ENCODE data around the gene TMEM253. TPM values are rescaled to one million over a fixed set of nuclear protein-coding genes. Genes with fewer than 3 reads are reported as not detected.
A peak's percentile ranks its signal among the peaks of the same experiment; 100 is the strongest.

TMEM253 gene
- total RNA-seq, 1 experiment from 2014 or later = 0.59 TPM

GRCh38 chr14:21070610-21071224 lies 30.1 kb upstream of the TMEM253 start (continued):
- no peak for TF ChIP-seq ZNF274 (IDR thresholded peaks at IDR 0.05; ENCODE audit: low read depth, low read length)

DNA sequence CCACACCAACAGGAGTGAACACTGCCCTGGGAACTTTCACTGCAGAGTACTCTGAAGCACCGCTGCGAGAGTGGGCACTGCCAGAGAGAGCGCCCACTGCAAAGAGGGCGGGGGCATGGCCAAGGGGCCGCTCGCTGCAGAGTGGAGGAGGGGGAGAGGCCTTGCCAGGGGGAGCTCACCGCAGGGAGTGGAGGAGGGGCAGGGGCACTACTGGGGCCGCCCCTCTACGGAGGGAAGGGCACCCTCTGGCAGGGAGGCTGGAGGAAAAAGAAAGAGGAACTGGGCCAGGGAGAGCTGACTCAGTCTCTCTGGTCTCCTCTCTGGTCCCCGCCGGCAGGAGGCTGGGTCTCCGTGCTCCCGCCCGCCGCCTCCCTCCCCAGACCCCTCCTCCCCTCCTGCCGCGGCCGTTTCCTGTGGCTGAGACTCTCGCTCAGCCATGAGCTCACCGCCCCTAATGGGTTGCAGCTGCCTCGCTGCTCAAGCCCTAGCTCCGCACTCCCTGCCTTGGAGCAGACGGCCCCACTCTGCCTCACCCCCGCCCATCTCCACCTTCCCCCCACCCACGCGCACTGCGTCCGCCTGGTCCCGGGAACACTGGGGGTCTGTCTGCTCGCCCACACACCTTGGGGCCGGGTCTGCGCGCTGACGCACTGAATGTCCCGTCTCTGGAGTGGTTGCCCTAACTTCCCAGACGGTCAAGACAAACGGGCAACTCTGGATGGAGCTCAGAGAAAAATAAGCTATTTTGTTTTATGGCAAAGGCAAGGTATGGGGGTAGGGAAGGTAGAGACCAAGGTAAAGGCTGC lies 29.4 kb upstream of the TMEM253 start:
- ChIA-PET POLR2A (no interaction called here), CTCF (interaction anchor here (0.6 to 2.4 kb wide), 8 partner anchors 16 to 386 kb away, joined by 3 to 10 read pairs (median 4); no protein-coding TSS in a partner anchor), RAD21 (ENCODE audit: low non-redundant PET in 1 of 2, low total read pairs in 2 of 2, uncharacterized antibody in 2 of 2, unreplicated experiment in 2 of 2) (interaction anchor here (0.6 to 1.8 kb wide), 3 partner anchors 17 to 57 kb away, joined by 3 to 6 read pairs (median 3); no protein-coding TSS in a partner anchor)
- no peak for DNase-seq (ENCODE audit: low read depth, low spot score)
- TF ChIP-seq TCF7L2 (IDR thresholded peaks at IDR 0.05; ENCODE audit: borderline replicate concordance, extremely low read depth, insufficient read depth, insufficient read length) (no peak), POLR2A (IDR thresholded peaks at IDR 0.05; ENCODE audit: borderline replicate concordance, extremely low read depth, insufficient read depth, insufficient read length) (no peak), ZFX (IDR thresholded peaks at IDR 0.05) (no peak)
- TF ChIP-seq, protein P1, sequence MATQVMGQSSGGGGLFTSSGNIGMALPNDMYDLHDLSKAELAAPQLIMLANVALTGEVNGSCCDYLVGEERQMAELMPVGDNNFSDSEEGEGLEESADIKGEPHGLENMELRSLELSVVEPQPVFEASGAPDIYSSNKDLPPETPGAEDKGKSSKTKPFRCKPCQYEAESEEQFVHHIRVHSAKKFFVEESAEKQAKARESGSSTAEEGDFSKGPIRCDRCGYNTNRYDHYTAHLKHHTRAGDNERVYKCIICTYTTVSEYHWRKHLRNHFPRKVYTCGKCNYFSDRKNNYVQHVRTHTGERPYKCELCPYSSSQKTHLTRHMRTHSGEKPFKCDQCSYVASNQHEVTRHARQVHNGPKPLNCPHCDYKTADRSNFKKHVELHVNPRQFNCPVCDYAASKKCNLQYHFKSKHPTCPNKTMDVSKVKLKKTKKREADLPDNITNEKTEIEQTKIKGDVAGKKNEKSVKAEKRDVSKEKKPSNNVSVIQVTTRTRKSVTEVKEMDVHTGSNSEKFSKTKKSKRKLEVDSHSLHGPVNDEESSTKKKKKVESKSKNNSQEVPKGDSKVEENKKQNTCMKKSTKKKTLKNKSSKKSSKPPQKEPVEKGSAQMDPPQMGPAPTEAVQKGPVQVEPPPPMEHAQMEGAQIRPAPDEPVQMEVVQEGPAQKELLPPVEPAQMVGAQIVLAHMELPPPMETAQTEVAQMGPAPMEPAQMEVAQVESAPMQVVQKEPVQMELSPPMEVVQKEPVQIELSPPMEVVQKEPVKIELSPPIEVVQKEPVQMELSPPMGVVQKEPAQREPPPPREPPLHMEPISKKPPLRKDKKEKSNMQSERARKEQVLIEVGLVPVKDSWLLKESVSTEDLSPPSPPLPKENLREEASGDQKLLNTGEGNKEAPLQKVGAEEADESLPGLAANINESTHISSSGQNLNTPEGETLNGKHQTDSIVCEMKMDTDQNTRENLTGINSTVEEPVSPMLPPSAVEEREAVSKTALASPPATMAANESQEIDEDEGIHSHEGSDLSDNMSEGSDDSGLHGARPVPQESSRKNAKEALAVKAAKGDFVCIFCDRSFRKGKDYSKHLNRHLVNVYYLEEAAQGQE (IDR thresholded peaks at IDR 0.05; ENCODE audit: low read depth) = no peak
- Histone ChIP-seq H3K36me3 (ENCODE audit: control insufficient read depth in 1 of 2, insufficient read depth in 2 of 2, low read length in 2 of 2) (no peaks in the 10 kb centered on the region), H3K27ac (ENCODE audit: low read depth, low read length) (no peak overlapping the region), H2AFZ (ENCODE audit: low read depth, low read length, poor library complexity, severe bottlenecking) (no peak overlapping the region), H3K9ac (ENCODE audit: low read length) (peak overlapping the region; percentile 60; the same call in 1 of the 2 replicates), H3K27me3 (ENCODE audit: insufficient read depth, low read length) (0 out of 2 replicates have a peak, but pooled peaks cover 4% of the 10 kb centered on the region), H3K9me3 (ENCODE audit: control insufficient read depth in 1 of 2, insufficient read depth in 1 of 2, low read depth in 1 of 2, low read length in 2 of 2) (no peaks in the 10 kb centered on the region), H3K4me1 (ENCODE audit: control insufficient read depth in 1 of 2, insufficient read depth in 2 of 2, low read length in 2 of 2) (peaks cover 7 to 28% of the 10 kb centered on the region in 2 experiments), H4K20me1 (ENCODE audit: insufficient read depth) (no peaks in the 10 kb centered on the region), H3K4me3 (replicated peaks in 1 of 2; ENCODE audit: low read depth in 1 of 2, low read length in 2 of 2) (peak overlapping the region; percentile 61 to 74), H3K9me2 (ENCODE audit: insufficient read depth) (no peaks in the 10 kb centered on the region), H3K4me2 (ENCODE audit: low read length) (peak overlapping the region; percentile 97), H3K79me2 (ENCODE audit: insufficient read depth, low read length) (no peaks in the 10 kb centered on the region)
- no peak for ATAC-seq
- no TSS peak for BruUV-seq (replicated peaks)
- intact Hi-C loops (cut with micrococcal nuclease) = no loop called here
